Breast epithelium (tissue), 3 donors: ENCODE data around the gene ARV1.

Experiments
- POLR2AphosphoS5 ChIP-seq, 3 donors: sonication (generic); formaldehyde crosslinking; IDR thresholded peaks; one replicate each; pipeline ENCODE4 v1.6.1; 2017; ENCODE audit warnings: antibody characterized with exemption in 3 of 3
- TF ChIP-seq, protein P1 (sequence below), 3 donors: fragments of 450-650 bp; IDR thresholded peaks; one replicate each; pipeline ENCODE4 v1.5.1; 2016 to 2017; ENCODE audit warnings: antibody characterized with exemption in 3 of 3, mild to moderate bottlenecking in 3 of 3, moderate library complexity in 3 of 3

DNA sequence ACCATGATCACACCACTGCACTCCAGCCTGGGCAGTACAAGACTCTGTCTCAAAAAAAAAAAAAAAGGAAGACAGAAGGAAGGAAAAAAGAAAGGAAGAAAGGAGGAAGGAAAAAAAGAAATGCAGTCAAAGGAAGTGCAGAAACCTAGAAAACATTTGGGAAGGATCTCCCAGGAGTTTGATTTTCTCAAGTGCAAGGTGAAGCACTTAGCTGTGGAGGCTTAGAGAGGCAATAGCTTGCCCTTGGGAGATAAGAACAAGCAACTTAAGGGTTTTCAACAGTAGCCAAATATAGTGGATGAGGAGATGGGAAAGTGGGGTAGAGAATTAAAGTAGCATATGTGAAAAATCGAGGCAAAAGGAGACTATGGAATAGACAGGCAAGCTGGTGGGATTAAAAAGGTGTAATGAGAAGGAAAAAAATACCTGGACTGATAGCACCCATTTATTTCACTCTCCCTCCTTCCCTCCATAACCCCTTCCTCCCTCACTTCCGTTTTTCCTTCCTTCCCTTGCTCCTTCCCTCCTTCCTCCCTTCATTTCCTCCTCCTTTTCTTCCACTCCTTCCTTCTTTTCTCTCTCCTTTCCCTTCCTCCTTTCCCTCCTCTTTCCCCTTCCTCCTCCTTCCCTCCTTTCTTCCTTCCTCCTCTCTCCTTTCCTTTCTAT, 68.0 kb downstream of the ARV1 start:
- TF ChIP-seq, protein P1, sequence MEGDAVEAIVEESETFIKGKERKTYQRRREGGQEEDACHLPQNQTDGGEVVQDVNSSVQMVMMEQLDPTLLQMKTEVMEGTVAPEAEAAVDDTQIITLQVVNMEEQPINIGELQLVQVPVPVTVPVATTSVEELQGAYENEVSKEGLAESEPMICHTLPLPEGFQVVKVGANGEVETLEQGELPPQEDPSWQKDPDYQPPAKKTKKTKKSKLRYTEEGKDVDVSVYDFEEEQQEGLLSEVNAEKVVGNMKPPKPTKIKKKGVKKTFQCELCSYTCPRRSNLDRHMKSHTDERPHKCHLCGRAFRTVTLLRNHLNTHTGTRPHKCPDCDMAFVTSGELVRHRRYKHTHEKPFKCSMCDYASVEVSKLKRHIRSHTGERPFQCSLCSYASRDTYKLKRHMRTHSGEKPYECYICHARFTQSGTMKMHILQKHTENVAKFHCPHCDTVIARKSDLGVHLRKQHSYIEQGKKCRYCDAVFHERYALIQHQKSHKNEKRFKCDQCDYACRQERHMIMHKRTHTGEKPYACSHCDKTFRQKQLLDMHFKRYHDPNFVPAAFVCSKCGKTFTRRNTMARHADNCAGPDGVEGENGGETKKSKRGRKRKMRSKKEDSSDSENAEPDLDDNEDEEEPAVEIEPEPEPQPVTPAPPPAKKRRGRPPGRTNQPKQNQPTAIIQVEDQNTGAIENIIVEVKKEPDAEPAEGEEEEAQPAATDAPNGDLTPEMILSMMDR (IDR thresholded peaks at IDR 0.05), result no peak
- no peak for TF ChIP-seq POLR2AphosphoS5 (IDR thresholded peaks at IDR 0.05)
